Panc1 (cell line): ENCODE data around the gene PRB4.
"Not testable (repeated sequence)": the region's sequence is repeated elsewhere in the genome, so short reads cannot be mapped to it uniquely, and the experiment has no call there.

Experiments used
- POLR2AphosphoS5 ChIP-seq: IDR thresholded peaks from 2 replicates; pipeline ENCODE4 v1.6.1; 2012; ENCODE audit warnings: mild to moderate bottlenecking, low read depth, low read length, moderate library complexity
- TF ChIP-seq, protein P1 (sequence below): fragments of 450-650 bp; IDR thresholded peaks from 2 replicates; pipeline ENCODE4 v1.5.1; 2017; ENCODE audit warnings: mild to moderate bottlenecking
- TF ChIP-seq, protein P2 (sequence below), 2 experiments: IDR thresholded peaks; 2 replicates each; pipeline ENCODE4 v1.6.1; 2011 to 2012; ENCODE audit warnings: low read depth in 2 of 2, control low read depth in 1 of 2, low read length in 1 of 2, mild to moderate bottlenecking in 1 of 2, moderate library complexity in 1 of 2; ENCODE audit not compliant: insufficient read depth in 1 of 2

DNA sequence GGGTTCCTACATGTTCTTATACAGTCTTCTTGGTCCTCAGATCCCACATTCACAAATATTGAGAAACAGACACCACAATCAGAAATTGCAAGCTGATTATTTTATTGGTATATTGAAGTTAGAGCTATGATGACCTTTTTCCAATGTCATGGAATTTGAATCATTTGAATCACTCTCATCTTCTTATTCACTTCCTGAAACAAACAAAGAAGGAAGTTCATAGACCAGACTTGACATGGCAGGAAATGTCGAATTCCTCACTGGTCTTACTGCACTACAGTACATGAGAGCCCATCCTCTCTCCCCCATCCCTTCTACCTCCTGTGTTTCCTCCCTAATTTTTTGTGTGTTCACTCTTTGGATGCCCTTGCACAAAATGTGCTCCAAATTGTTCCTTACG, 41.5 kb upstream of the PRB4 start:
- TF ChIP-seq, protein P1, sequence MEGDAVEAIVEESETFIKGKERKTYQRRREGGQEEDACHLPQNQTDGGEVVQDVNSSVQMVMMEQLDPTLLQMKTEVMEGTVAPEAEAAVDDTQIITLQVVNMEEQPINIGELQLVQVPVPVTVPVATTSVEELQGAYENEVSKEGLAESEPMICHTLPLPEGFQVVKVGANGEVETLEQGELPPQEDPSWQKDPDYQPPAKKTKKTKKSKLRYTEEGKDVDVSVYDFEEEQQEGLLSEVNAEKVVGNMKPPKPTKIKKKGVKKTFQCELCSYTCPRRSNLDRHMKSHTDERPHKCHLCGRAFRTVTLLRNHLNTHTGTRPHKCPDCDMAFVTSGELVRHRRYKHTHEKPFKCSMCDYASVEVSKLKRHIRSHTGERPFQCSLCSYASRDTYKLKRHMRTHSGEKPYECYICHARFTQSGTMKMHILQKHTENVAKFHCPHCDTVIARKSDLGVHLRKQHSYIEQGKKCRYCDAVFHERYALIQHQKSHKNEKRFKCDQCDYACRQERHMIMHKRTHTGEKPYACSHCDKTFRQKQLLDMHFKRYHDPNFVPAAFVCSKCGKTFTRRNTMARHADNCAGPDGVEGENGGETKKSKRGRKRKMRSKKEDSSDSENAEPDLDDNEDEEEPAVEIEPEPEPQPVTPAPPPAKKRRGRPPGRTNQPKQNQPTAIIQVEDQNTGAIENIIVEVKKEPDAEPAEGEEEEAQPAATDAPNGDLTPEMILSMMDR: not testable (repeated sequence)
- TF ChIP-seq POLR2AphosphoS5: not testable (repeated sequence)
- TF ChIP-seq, protein P2, sequence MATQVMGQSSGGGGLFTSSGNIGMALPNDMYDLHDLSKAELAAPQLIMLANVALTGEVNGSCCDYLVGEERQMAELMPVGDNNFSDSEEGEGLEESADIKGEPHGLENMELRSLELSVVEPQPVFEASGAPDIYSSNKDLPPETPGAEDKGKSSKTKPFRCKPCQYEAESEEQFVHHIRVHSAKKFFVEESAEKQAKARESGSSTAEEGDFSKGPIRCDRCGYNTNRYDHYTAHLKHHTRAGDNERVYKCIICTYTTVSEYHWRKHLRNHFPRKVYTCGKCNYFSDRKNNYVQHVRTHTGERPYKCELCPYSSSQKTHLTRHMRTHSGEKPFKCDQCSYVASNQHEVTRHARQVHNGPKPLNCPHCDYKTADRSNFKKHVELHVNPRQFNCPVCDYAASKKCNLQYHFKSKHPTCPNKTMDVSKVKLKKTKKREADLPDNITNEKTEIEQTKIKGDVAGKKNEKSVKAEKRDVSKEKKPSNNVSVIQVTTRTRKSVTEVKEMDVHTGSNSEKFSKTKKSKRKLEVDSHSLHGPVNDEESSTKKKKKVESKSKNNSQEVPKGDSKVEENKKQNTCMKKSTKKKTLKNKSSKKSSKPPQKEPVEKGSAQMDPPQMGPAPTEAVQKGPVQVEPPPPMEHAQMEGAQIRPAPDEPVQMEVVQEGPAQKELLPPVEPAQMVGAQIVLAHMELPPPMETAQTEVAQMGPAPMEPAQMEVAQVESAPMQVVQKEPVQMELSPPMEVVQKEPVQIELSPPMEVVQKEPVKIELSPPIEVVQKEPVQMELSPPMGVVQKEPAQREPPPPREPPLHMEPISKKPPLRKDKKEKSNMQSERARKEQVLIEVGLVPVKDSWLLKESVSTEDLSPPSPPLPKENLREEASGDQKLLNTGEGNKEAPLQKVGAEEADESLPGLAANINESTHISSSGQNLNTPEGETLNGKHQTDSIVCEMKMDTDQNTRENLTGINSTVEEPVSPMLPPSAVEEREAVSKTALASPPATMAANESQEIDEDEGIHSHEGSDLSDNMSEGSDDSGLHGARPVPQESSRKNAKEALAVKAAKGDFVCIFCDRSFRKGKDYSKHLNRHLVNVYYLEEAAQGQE (IDR thresholded peaks at IDR 0.05; ENCODE audit: insufficient read depth in 1 of 2, low read depth in 2 of 2, low read length in 1 of 2): not testable (repeated sequence)
